ENCODE measurements around the gene MCHR2. TPM values are rescaled to one million over a fixed set of nuclear protein-coding genes. Genes with fewer than 3 reads are reported as not detected.

The MCHR2 gene
- total RNA-seq, 1 experiment from 2014 or later: not detected

GRCh38 chr6:99951016-99951805, 42.8 kb downstream of the MCHR2 start:
- no peak overlapping the region for H3K4me3 Mint-ChIP-seq (ENCODE audit: unreplicated experiment)
- TF ChIP-seq, protein P1, sequence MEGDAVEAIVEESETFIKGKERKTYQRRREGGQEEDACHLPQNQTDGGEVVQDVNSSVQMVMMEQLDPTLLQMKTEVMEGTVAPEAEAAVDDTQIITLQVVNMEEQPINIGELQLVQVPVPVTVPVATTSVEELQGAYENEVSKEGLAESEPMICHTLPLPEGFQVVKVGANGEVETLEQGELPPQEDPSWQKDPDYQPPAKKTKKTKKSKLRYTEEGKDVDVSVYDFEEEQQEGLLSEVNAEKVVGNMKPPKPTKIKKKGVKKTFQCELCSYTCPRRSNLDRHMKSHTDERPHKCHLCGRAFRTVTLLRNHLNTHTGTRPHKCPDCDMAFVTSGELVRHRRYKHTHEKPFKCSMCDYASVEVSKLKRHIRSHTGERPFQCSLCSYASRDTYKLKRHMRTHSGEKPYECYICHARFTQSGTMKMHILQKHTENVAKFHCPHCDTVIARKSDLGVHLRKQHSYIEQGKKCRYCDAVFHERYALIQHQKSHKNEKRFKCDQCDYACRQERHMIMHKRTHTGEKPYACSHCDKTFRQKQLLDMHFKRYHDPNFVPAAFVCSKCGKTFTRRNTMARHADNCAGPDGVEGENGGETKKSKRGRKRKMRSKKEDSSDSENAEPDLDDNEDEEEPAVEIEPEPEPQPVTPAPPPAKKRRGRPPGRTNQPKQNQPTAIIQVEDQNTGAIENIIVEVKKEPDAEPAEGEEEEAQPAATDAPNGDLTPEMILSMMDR (IDR thresholded peaks at IDR 0.05; ENCODE audit: insufficient read depth in 1 of 2, low read depth in 1 of 2, low read length in 1 of 2, severe bottlenecking in 1 of 2, unreplicated experiment in 1 of 2): no peak
- H3K9me3 ChIP-seq: no peaks in the 10 kb centered on the region
- H3K27me3 Mint-ChIP-seq (ENCODE audit: insufficient read depth, unreplicated experiment): no peaks in the 10 kb centered on the region
- POLR2A ChIA-PET: no interaction called here
- no peaks in the 10 kb centered on the region for H3K4me1 ChIP-seq
- intact Hi-C loops (cut with micrococcal nuclease; ENCODE audit: unreplicated experiment): no loop called here
- no peak overlapping the region for H3K27ac Mint-ChIP-seq (ENCODE audit: unreplicated experiment)
- H3K4me3 ChIP-seq (ENCODE audit: low read depth, low read length): no peak overlapping the region
- no peaks in the 10 kb centered on the region for H3K4me1 Mint-ChIP-seq (ENCODE audit: low read depth, unreplicated experiment)
- no peak for DNase-seq
- H3K36me3 ChIP-seq (ENCODE audit: control insufficient read depth, insufficient read depth, low read length): no peaks in the 10 kb centered on the region
- no peaks in the 10 kb centered on the region for H3K9me3 Mint-ChIP-seq (ENCODE audit: unreplicated experiment)
- H3K36me3 Mint-ChIP-seq (ENCODE audit: insufficient read depth, unreplicated experiment): no peaks in the 10 kb centered on the region
- no peaks in the 10 kb centered on the region for H3K27me3 ChIP-seq (replicated peaks; ENCODE audit: control insufficient read depth, insufficient read depth, low read length)
- CTCF ChIA-PET: no interaction called here
- BruUV-seq (replicated peaks): no TSS peak

DNA sequence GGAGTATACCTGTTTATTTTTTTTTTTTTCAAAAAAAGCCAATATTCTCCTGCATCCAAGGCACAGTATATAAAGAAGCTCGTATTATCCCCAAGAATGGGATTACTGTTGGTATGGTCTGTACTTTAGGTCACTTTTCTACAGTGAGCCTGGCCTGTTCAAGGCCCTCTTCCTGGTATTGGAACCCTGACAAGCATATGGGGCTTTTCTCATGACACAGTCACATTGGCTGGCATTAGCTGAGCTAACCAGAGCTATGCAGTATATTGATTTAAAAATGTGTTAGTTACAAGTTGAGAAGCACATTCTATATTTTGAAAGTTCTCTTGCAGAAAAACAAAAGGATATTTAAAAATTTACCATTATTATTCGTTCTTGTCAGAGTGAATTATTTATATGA, 48.0 kb downstream of the MCHR2 start:
- Histone ChIP-seq H3K27me3 (replicated peaks; ENCODE audit: control insufficient read depth, insufficient read depth, low read length) (no peaks in the 10 kb centered on the region), H3K36me3 (ENCODE audit: control insufficient read depth, insufficient read depth, low read length) (no peaks in the 10 kb centered on the region), H3K9me3 (no peaks in the 10 kb centered on the region), H3K4me1 (no peaks in the 10 kb centered on the region), H3K4me3 (ENCODE audit: low read depth, low read length) (no peak overlapping the region)
- no TSS peak for BruUV-seq (replicated peaks)
- H3K9me3 Mint-ChIP-seq (ENCODE audit: unreplicated experiment): no peaks in the 10 kb centered on the region
- no peaks in the 10 kb centered on the region for H3K4me1 Mint-ChIP-seq (ENCODE audit: low read depth, unreplicated experiment)
- ChIA-PET CTCF (no interaction called here), POLR2A (no interaction called here)
- peaks cover 3% of the 10 kb centered on the region for H3K27me3 Mint-ChIP-seq (ENCODE audit: insufficient read depth, unreplicated experiment)
- TF ChIP-seq, protein P1 (IDR thresholded peaks at IDR 0.05; ENCODE audit: insufficient read depth in 1 of 2, low read depth in 1 of 2, low read length in 1 of 2, severe bottlenecking in 1 of 2, unreplicated experiment in 1 of 2): no peak
- DNase-seq: no peak
- no peak overlapping the region for H3K27ac Mint-ChIP-seq (ENCODE audit: unreplicated experiment)
- intact Hi-C loops (cut with micrococcal nuclease; ENCODE audit: unreplicated experiment): no loop called here
- H3K4me3 Mint-ChIP-seq (ENCODE audit: unreplicated experiment): no peak overlapping the region
- no peaks in the 10 kb centered on the region for H3K36me3 Mint-ChIP-seq (ENCODE audit: insufficient read depth, unreplicated experiment)

DNA sequence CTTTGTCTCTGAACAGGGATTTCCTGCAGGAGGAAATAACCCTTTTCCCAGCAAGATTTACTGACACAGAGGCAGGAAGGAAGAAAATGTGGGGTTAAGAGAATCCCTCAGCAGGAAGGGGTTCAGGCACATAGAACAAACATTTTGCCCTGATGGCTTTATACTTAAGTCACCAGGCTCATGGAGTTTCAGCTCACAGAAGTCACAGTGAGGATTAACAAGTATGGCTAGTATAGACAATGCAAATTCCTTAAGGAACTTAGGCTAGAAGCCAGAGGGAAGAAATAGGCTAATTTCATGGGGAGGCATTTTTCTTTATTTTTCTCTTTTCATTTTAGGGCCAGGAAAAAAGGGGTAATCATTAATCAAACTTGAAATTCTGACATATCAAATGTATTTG, 50.2 kb downstream of the MCHR2 start:
- Mint-ChIP-seq H3K27me3 (ENCODE audit: insufficient read depth, unreplicated experiment) (peaks cover 6% of the 10 kb centered on the region), H3K4me3 (ENCODE audit: unreplicated experiment) (no peak overlapping the region), H3K4me1 (ENCODE audit: low read depth, unreplicated experiment) (no peaks in the 10 kb centered on the region), H3K9me3 (ENCODE audit: unreplicated experiment) (no peaks in the 10 kb centered on the region), H3K36me3 (ENCODE audit: insufficient read depth, unreplicated experiment) (no peaks in the 10 kb centered on the region), H3K27ac (ENCODE audit: unreplicated experiment) (no peak overlapping the region)
- no peaks in the 10 kb centered on the region for H3K36me3 ChIP-seq (ENCODE audit: control insufficient read depth, insufficient read depth, low read length)
- TF ChIP-seq, protein P1 (IDR thresholded peaks at IDR 0.05; ENCODE audit: insufficient read depth in 1 of 2, low read depth in 1 of 2, low read length in 1 of 2, severe bottlenecking in 1 of 2, unreplicated experiment in 1 of 2): no peak
- CTCF ChIA-PET: no interaction called here
- DNase-seq: no peak
- intact Hi-C loops (cut with micrococcal nuclease; ENCODE audit: unreplicated experiment): no loop called here
- no peak overlapping the region for H3K4me3 ChIP-seq (ENCODE audit: low read depth, low read length)
- H3K27me3 ChIP-seq (replicated peaks; ENCODE audit: control insufficient read depth, insufficient read depth, low read length): no peaks in the 10 kb centered on the region
- no TSS peak for BruUV-seq (replicated peaks)
- POLR2A ChIA-PET: no interaction called here
- no peaks in the 10 kb centered on the region for H3K4me1 ChIP-seq
- H3K9me3 ChIP-seq: no peaks in the 10 kb centered on the region

All from Caco-2 (cell line).